Endodermal cell (in vitro differentiated cells): Measurements from ENCODE around the gene TSEN15. TPM values are rescaled to one million over a fixed set of nuclear protein-coding genes. Genes with fewer than 3 reads are reported as not detected.
A peak's percentile ranks its signal among the peaks of the same experiment; 100 is the strongest.
"Not testable (repeated sequence)": the region's sequence is repeated elsewhere in the genome, so short reads cannot be mapped to it uniquely, and the experiment has no call there.

Source experiments
- DNase-seq: peaks from one replicate; pipeline ENCODE4 v3.0.0-alpha.2; 2017
- H3K27ac ChIP-seq: 2 replicates; pipeline ENCODE4 v1.5.1; 2013; ENCODE audit warnings: mild to moderate bottlenecking, low read depth, low read length, moderate library complexity
- H3K27me3 ChIP-seq: 2 replicates; pipeline ENCODE4 v1.6.1; 2013; ENCODE audit warnings: mild to moderate bottlenecking, low read length, moderate library complexity; ENCODE audit not compliant: insufficient read depth, control insufficient read depth, poor library complexity, severe bottlenecking
- H3K36me3 ChIP-seq: 2 replicates; pipeline ENCODE4 v1.7.0; 2013; ENCODE audit warnings: mild to moderate bottlenecking, low read length, moderate library complexity; ENCODE audit not compliant: control insufficient read depth, insufficient read depth
- H3K4me1 ChIP-seq: one replicate; pipeline ENCODE4 v1.7.0; 2013; ENCODE audit warnings: low read length; ENCODE audit not compliant: control insufficient read depth, insufficient read depth
- H3K4me3 ChIP-seq: 2 replicates; pipeline ENCODE4 v1.5.1; 2013; ENCODE audit warnings: mild to moderate bottlenecking, low read length, moderate library complexity
- H3K9ac ChIP-seq: 2 replicates; pipeline ENCODE4 v1.6.1; 2013; ENCODE audit warnings: mild to moderate bottlenecking, low read length, moderate library complexity; ENCODE audit not compliant: poor library complexity, severe bottlenecking; ENCODE audit errors: extremely low read depth
- H3K9me3 ChIP-seq: 2 replicates; pipeline ENCODE4 v1.6.1; 2013; ENCODE audit warnings: mild to moderate bottlenecking, low read length, moderate library complexity; ENCODE audit not compliant: control insufficient read depth
- H3K27ac Mint-ChIP-seq: 2 replicates; pipeline ENCODE4 v1.8.0; 2020; ENCODE audit warnings: mixed read lengths
- H3K27me3 Mint-ChIP-seq: 2 replicates; pipeline ENCODE4 v1.8.0; 2021; ENCODE audit warnings: mild to moderate bottlenecking, mixed read lengths; ENCODE audit not compliant: insufficient read depth
- H3K36me3 Mint-ChIP-seq: 2 replicates; pipeline ENCODE4 v1.8.0; 2020; ENCODE audit warnings: low read depth, mixed read lengths
- H3K4me1 Mint-ChIP-seq: 2 replicates; pipeline ENCODE4 v1.8.0; 2020; ENCODE audit warnings: mixed read lengths
- H3K4me3 Mint-ChIP-seq: 2 replicates; pipeline ENCODE4 v1.8.0; 2020; ENCODE audit warnings: mild to moderate bottlenecking, moderate library complexity, mixed read lengths
- H3K9me3 Mint-ChIP-seq: 2 replicates; pipeline ENCODE4 v1.8.0; 2020; ENCODE audit warnings: mild to moderate bottlenecking, mixed read lengths
- WGBS, 2 experiments: methylation state at CpG; one replicate each; pipeline versions ENCODE4 v1.1.5 to v1.1.7; 2013; ENCODE audit warnings: missing lambda C conversion rate in 2 of 2, mixed read lengths in 1 of 2; ENCODE audit not compliant: insufficient coverage in 1 of 2, insufficient read length in 1 of 2; 5-methylcytosine and 5-hydroxymethylcytosine counted together
- total RNA-seq, 2 donors: library from RNA; stranded (reverse); fragmentation: NEBNext Ultra II Directional in 1 of 2; extraction: Animal tissue kit (Norgen Biotek cat#: 25700) in 1 of 2; gene quantifications; 2 replicates in 1 of 2; 3 replicates in 1 of 2; pipeline ENCODE4 v1.2.1, GENCODE V29; 2021
- TF ChIP-seq, protein P1 (sequence below): fragments of 200-600 bp; sonication (generic); conservative IDR thresholded peaks from 2 replicates; pipeline ENCODE4 v1.5.0; 2021; ENCODE audit warnings: antibody characterized with exemption, mild to moderate bottlenecking

The TSEN15 gene
- total RNA-seq, 2 donors from 2014 or later, result 20.4 to 22.5 TPM

DNA sequence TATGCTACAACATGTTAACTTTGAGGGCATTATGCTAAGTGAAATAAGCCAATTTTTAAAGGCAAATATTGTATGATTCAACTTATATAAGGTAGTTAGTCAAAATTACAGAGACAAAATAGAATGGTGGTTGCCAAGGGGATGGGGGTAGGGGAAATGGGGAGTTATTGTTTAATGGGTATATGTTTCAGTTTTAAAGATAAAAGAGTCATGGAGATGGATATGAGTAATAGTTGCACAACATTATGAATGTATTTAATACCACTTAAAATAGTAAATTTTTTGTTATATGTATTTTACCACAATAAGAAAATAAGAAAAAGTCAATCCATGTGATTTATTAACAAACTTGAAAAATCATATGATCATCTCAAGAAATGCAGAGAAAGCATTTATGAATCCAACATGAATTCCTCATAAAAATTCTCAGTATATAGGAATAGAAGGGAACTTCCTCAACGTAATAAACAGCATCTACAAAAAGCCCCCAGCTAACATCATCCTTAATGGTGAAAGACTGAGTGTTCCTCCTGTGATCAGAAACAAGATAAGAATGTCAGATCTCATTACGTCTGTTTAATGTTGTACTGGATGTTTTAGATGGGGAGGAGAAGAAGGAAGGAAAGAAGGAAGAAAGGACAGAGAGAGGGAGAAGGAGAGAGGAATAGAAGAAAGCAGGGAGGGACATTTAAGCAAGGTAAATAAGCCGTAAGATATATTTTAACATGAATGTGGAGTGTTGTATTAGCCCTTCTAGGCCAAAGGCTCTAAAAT is 6.7 kb upstream of the TSEN15 start:
- Mint-ChIP-seq H3K9me3 (no peaks in the 10 kb centered on the region), H3K27ac (no peak overlapping the region), H3K4me3 (no peak overlapping the region), H3K27me3 (peaks cover 5% of the 10 kb centered on the region), H3K4me1 (peaks cover 23% of the 10 kb centered on the region), H3K36me3 (no peaks in the 10 kb centered on the region)
- H3K4me3 ChIP-seq, result no peak overlapping the region
- no peak for DNase-seq
- no peak overlapping the region for H3K9ac ChIP-seq
- 83 to 86% methylated on average over 2 to 3 of the region's 3 CpGs for WGBS, 2 experiments
- no peak overlapping the region for H3K27ac ChIP-seq
- H3K4me1 ChIP-seq, result no peaks in the 10 kb centered on the region
- H3K36me3 ChIP-seq, result no peaks in the 10 kb centered on the region
- TF ChIP-seq, protein P1, sequence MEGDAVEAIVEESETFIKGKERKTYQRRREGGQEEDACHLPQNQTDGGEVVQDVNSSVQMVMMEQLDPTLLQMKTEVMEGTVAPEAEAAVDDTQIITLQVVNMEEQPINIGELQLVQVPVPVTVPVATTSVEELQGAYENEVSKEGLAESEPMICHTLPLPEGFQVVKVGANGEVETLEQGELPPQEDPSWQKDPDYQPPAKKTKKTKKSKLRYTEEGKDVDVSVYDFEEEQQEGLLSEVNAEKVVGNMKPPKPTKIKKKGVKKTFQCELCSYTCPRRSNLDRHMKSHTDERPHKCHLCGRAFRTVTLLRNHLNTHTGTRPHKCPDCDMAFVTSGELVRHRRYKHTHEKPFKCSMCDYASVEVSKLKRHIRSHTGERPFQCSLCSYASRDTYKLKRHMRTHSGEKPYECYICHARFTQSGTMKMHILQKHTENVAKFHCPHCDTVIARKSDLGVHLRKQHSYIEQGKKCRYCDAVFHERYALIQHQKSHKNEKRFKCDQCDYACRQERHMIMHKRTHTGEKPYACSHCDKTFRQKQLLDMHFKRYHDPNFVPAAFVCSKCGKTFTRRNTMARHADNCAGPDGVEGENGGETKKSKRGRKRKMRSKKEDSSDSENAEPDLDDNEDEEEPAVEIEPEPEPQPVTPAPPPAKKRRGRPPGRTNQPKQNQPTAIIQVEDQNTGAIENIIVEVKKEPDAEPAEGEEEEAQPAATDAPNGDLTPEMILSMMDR, result no peak
- no peaks in the 10 kb centered on the region for H3K27me3 ChIP-seq
- no peaks in the 10 kb centered on the region for H3K9me3 ChIP-seq

DNA sequence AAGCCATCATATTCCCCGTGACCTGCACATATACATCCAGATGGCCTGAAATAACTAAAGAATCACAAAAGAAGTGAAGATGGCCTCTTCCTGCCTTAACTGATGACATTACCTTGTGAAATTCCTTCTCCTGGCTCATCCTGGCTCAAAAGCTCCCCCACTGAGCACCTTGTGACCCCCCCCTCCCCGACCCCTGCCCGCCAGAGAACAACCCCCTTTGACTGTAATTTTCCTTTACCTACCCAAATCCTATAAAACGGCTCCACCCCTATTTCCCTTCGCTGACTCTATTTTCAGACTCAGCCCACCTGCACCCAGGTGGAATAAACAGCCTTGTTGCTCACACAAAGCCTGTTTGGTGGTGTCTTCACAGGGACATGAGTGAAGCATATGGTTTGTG is 4.0 kb upstream of the TSEN15 start:
- 29 to 55% methylated on average over 3 to 5 of the region's 5 CpGs for WGBS, 2 experiments
- H3K27ac ChIP-seq, H3K4me1 ChIP-seq, H3K9me3 Mint-ChIP-seq, H3K27me3 Mint-ChIP-seq, H3K9ac ChIP-seq, H3K9me3 ChIP-seq, H3K4me3 ChIP-seq, H3K36me3 ChIP-seq, H3K27me3 ChIP-seq, H3K4me3 Mint-ChIP-seq, H3K36me3 Mint-ChIP-seq: not testable (repeated sequence)
- Mint-ChIP-seq H3K4me1 (peaks cover 41% of the 10 kb centered on the region), H3K27ac (peak overlapping the region; percentile 8)
- peak; percentile 76 for DNase-seq

DNA sequence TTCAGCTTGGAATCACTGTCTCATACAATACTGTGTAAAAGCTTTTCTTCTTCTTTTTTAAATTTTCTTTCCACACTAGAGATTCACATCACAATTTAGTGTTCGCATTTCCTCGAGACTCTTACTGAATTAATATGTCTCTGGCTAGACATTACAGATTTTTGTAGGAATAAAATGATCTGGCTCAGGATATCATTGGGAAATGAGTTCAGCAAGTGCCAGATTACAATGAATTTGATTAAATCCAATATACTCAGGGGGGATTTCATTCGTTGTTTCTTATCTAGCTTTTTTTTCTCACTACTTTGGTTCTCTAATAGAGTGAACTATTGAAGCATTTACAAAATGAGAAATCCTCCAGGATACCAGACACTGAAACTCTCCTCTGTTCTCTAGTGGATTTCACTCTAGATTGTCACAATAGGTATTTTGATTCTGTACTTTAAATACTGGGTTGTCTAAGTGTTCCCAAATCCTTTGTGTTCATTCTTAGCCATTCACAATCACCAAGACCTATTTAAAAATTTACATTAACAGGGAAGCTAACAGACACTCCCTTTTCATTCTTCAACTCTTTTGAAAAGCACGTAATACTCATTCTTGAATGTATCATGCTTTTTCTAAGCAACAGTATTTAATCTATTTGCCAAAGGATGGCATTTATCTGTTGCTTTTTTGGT is 2.8 kb upstream of the TSEN15 start:
- H3K27me3 ChIP-seq, result no peaks in the 10 kb centered on the region
- Mint-ChIP-seq H3K4me3 (no peak overlapping the region), H3K27ac (no peak overlapping the region), H3K9me3 (no peaks in the 10 kb centered on the region), H3K36me3 (no peaks in the 10 kb centered on the region), H3K4me1 (peaks cover 42% of the 10 kb centered on the region), H3K27me3 (no peaks in the 10 kb centered on the region)
- no peak overlapping the region for H3K9ac ChIP-seq
- H3K27ac ChIP-seq, result no peak overlapping the region
- no peaks in the 10 kb centered on the region for H3K36me3 ChIP-seq
- DNase-seq, result no peak
- no peak overlapping the region for H3K4me3 ChIP-seq
- H3K4me1 ChIP-seq, result peaks cover 4% of the 10 kb centered on the region
- TF ChIP-seq, protein P1, result no peak
- 64 to 100% methylated on average over 2 to 4 of the region's 4 CpGs for WGBS, 2 experiments
- H3K9me3 ChIP-seq, result no peaks in the 10 kb centered on the region
